B cell (primary cell): Measurements from ENCODE around the gene TEDC1. TPM values are rescaled to one million over a fixed set of nuclear protein-coding genes. Genes with fewer than 3 reads are reported as not detected.
A peak's percentile ranks its signal among the peaks of the same experiment; 100 is the strongest.

Experiments used
- ATAC-seq: fragments of 200-7000 bp; cut with Tn5 transposase; one replicate; pipeline ENCODE4 v1.10.0; 2021; ENCODE audit warnings: low read depth, mild to moderate bottlenecking, moderate number of reproducible peaks, moderate library complexity
- CTCF ChIA-PET: fragments of 350-600 bp; sonication (Branson Sonifier 250); formaldehyde crosslinking; loops from one replicate; lab custom pipeline; 2021; ENCODE audit warnings: antibody characterized with exemption, inconsistent platforms; lab: Charles Lee
- POLR2A ChIA-PET: fragments of 350-600 bp; sonication (Branson Sonifier 250); formaldehyde crosslinking; loops from one replicate; lab custom pipeline; 2021; ENCODE audit warnings: antibody characterized with exemption; lab: Charles Lee
- DNase-seq: peaks from one replicate; pipeline ENCODE4 v3.0.0; 2013
- H2AFZ ChIP-seq: 2 replicates; pipeline ENCODE4 v1.6.1; 2012; ENCODE audit warnings: mild to moderate bottlenecking, low read depth, low read length; ENCODE audit not compliant: insufficient read depth, poor library complexity, severe bottlenecking
- H3K27ac ChIP-seq, 2 donors: 1 replicate in 1 of 2; 2 replicates in 1 of 2; pipeline ENCODE4 v1.5.1; 2012 to 2013; ENCODE audit warnings: low read length in 2 of 2, mild to moderate bottlenecking in 2 of 2, moderate library complexity in 1 of 2
- H3K27me3 ChIP-seq, 4 experiments: fragments of 200-600 bp in 1 of 4; sonication (generic) in 1 of 4; replicated peaks in 1 of 4; 1 replicate in 2 of 4; 2 replicates in 2 of 4; pipeline versions ENCODE4 v1.6.1 to v1.7.0; 2013 to 2016; ENCODE audit warnings: low read length in 3 of 4, mild to moderate bottlenecking in 2 of 4, mixed read lengths in 1 of 4, moderate library complexity in 1 of 4; ENCODE audit not compliant: insufficient read depth in 4 of 4, control insufficient read depth in 3 of 4; ENCODE audit errors: control extremely low read depth in 1 of 4
- H3K36me3 ChIP-seq, 2 experiments: replicated peaks in 1 of 2; 1 replicate in 1 of 2; 2 replicates in 1 of 2; pipeline versions ENCODE4 v1.6.1 to v1.7.1; 2013; ENCODE audit warnings: low read length in 1 of 2; ENCODE audit not compliant: insufficient read depth in 2 of 2, control insufficient read depth in 1 of 2; ENCODE audit errors: control extremely low read depth in 1 of 2, extremely low read depth in 1 of 2
- H3K4me1 ChIP-seq, 2 donors: fragments of 200-600 bp in 1 of 2; sonication (generic) in 1 of 2; 1 replicate in 1 of 2; 2 replicates in 1 of 2; pipeline versions ENCODE4 v1.5.1 to v1.6.1; 2013 to 2017; ENCODE audit warnings: low read length in 2 of 2; ENCODE audit not compliant: control insufficient read depth in 2 of 2, insufficient read depth in 2 of 2
- H3K4me2 ChIP-seq: replicated peaks from 2 replicates; pipeline ENCODE3; 2012; ENCODE audit warnings: mild to moderate bottlenecking, low read depth, low read length; ENCODE audit not compliant: poor library complexity, severe bottlenecking
- H3K4me3 ChIP-seq, 5 experiments: fragments of 200-600 bp in 1 of 5; sonication (generic) in 1 of 5; 1 replicate in 3 of 5; 2 replicates in 2 of 5; pipeline versions ENCODE4 v1.5.1 to v1.7.0; 2011 to 2016; ENCODE audit warnings: low read length in 4 of 5, mild to moderate bottlenecking in 4 of 5, low read depth in 2 of 5, control low read depth in 1 of 5, moderate library complexity in 1 of 5; ENCODE audit not compliant: insufficient read depth in 1 of 5; ENCODE audit errors: control extremely low read depth in 1 of 5, extremely low read depth in 1 of 5
- H3K79me2 ChIP-seq: fragments of 200-600 bp; sonication (generic); one replicate; pipeline ENCODE4 v1.6.0; 2016; ENCODE audit warnings: low read length; ENCODE audit not compliant: control insufficient read depth, insufficient read depth
- H3K9ac ChIP-seq: fragments of 200-600 bp; sonication (generic); 2 replicates; pipeline ENCODE4 v1.6.1; 2017; ENCODE audit warnings: mild to moderate bottlenecking, low read length, moderate library complexity
- H3K9me3 ChIP-seq, 3 donors: one replicate each; pipeline versions ENCODE4 v1.6.1 to v1.7.1; 2013; ENCODE audit warnings: low read length in 2 of 3; ENCODE audit not compliant: control insufficient read depth in 2 of 3, insufficient read depth in 1 of 3; ENCODE audit errors: control extremely low read depth in 1 of 3
- H4K20me1 ChIP-seq: 2 replicates; pipeline ENCODE4 v1.6.0; 2012; ENCODE audit warnings: mild to moderate bottlenecking, low read length; ENCODE audit not compliant: insufficient read depth, control insufficient read depth, poor library complexity, severe bottlenecking
- H3K27ac Mint-ChIP-seq: one replicate; pipeline ENCODE4 v1.8.0; 2021; ENCODE audit warnings: mixed read lengths
- H3K27me3 Mint-ChIP-seq: one replicate; pipeline ENCODE4 v1.8.0; 2021; ENCODE audit warnings: mixed read lengths
- H3K4me1 Mint-ChIP-seq: one replicate; pipeline ENCODE4 v1.8.0; 2021; ENCODE audit warnings: mixed read lengths
- H3K4me3 Mint-ChIP-seq: one replicate; pipeline ENCODE4 v1.8.0; 2021; ENCODE audit warnings: mixed read lengths
- H3K9me3 Mint-ChIP-seq: one replicate; pipeline ENCODE4 v1.8.0; 2022; ENCODE audit warnings: mixed read lengths; ENCODE audit not compliant: insufficient read depth
- EZH2 ChIP-seq: IDR thresholded peaks from 2 replicates; pipeline ENCODE4 v1.6.1; 2012; ENCODE audit warnings: borderline replicate concordance, low read depth, mild to moderate bottlenecking, moderate library complexity, low read length; ENCODE audit not compliant: insufficient read depth, poor library complexity, severe bottlenecking
- WGBS: methylation state at CpG from one replicate; pipeline ENCODE4 v1.1.5; 2013; ENCODE audit warnings: missing lambda C conversion rate; ENCODE audit not compliant: insufficient coverage; 5-methylcytosine and 5-hydroxymethylcytosine counted together
- intact Hi-C: fragments of 100-400 bp; cut with micrococcal nuclease; formaldehyde crosslinking; loops from one replicate; pipeline ENCODE4 v1.10.0; 2022
- polyA plus RNA-seq: library from polyadenylated mRNA; depleted of rRNA; stranded (reverse); fragments of >200 nt; gene quantifications from 2 replicates; pipeline ENCODE4 v1.2.3, GENCODE V29; 2012
- total RNA-seq, 2 donors: library from RNA; stranded (reverse); fragments of 120-200 nt in 1 of 2; gene quantifications; 1 replicate in 1 of 2; 2 replicates in 1 of 2; pipeline versions ENCODE4 v1.2.3 to v1.2.4, GENCODE V29; 2013 to 2022
- TF ChIP-seq, protein P1 (sequence below): fragments of 200-600 bp; IDR thresholded peaks from one replicate; pipeline ENCODE4 v1.8.0; 2022; ENCODE audit warnings: antibody characterized with exemption, mild to moderate bottlenecking

The TEDC1 gene
- total and polyA plus RNA-seq, 2 donors (not counting 1 experiment from before 2014, with no cell fraction given): 19.7 to 22.2 TPM

DNA sequence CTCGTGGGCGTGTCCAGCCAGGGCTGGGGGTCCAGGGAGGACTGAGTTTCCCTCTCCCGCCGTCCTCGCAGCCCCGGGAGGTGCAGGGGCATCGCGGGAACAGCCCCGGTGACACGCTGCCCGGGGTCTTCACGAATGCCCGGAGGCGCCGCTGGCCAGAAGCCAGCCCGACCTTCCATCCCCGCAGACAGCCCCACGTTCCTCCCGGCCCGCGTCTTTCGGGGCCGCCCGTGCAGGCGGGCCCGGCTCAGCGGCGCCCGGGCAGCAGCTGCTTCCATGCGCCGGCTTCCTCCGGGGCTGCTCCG, 827 bp upstream of the TEDC1 start:
- CTCF ChIA-PET: interaction anchor here (0.8 to 4.5 kb wide), 28 partner anchors 11 to 888 kb away, joined by 3 to 121 read pairs (median 6); partner anchors contain the start of genes BRF1 and TEX22
- Mint-ChIP-seq H3K4me3 (peak overlapping the region; percentile 90), H3K27ac (no peak overlapping the region), H3K4me1 (peaks cover 38% of the 10 kb centered on the region), H3K9me3 (no peaks in the 10 kb centered on the region), H3K27me3 (no peaks in the 10 kb centered on the region)
- Histone ChIP-seq H3K27ac (peak overlapping the region; percentile 95 to 96), H3K9ac (peak overlapping the region; percentile 72), H3K4me3 (peak overlapping the region in 4 of 5 experiments; percentile 65 to 88 (median 70)), H3K27me3 (no peaks in the 10 kb centered on the region), H3K36me3 (peaks cover 0 to 9% of the 10 kb centered on the region in 2 experiments), H3K4me1 (peaks cover 33 to 54% of the 10 kb centered on the region in 2 donors), H2AFZ (peak overlapping the region; percentile 63), H4K20me1 (peaks cover 26% of the 10 kb centered on the region), H3K9me3 (no peaks in the 10 kb centered on the region), H3K79me2 (peaks cover 9% of the 10 kb centered on the region), H3K4me2 (peak overlapping the region; percentile 100)
- POLR2A ChIA-PET: interaction anchor here (0.9 to 2.2 kb wide), 11 partner anchors 9 to 242 kb away, joined by 3 to 39 read pairs (median 4); partner anchors contain the start of gene BTBD6
- intact Hi-C loops: loop anchor here (1.0 to 5.0 kb wide), 7 partner anchors 9 to 398 kb away; partner anchors contain the start of genes BRF1, CRIP2 and TEX22
- ATAC-seq (no peak), DNase-seq (no peak)
- no peak for TF ChIP-seq EZH2
- TF ChIP-seq, protein P1, sequence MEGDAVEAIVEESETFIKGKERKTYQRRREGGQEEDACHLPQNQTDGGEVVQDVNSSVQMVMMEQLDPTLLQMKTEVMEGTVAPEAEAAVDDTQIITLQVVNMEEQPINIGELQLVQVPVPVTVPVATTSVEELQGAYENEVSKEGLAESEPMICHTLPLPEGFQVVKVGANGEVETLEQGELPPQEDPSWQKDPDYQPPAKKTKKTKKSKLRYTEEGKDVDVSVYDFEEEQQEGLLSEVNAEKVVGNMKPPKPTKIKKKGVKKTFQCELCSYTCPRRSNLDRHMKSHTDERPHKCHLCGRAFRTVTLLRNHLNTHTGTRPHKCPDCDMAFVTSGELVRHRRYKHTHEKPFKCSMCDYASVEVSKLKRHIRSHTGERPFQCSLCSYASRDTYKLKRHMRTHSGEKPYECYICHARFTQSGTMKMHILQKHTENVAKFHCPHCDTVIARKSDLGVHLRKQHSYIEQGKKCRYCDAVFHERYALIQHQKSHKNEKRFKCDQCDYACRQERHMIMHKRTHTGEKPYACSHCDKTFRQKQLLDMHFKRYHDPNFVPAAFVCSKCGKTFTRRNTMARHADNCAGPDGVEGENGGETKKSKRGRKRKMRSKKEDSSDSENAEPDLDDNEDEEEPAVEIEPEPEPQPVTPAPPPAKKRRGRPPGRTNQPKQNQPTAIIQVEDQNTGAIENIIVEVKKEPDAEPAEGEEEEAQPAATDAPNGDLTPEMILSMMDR: no peak
- WGBS: under 1% methylated on average over 33 of the region's 33 CpGs

DNA sequence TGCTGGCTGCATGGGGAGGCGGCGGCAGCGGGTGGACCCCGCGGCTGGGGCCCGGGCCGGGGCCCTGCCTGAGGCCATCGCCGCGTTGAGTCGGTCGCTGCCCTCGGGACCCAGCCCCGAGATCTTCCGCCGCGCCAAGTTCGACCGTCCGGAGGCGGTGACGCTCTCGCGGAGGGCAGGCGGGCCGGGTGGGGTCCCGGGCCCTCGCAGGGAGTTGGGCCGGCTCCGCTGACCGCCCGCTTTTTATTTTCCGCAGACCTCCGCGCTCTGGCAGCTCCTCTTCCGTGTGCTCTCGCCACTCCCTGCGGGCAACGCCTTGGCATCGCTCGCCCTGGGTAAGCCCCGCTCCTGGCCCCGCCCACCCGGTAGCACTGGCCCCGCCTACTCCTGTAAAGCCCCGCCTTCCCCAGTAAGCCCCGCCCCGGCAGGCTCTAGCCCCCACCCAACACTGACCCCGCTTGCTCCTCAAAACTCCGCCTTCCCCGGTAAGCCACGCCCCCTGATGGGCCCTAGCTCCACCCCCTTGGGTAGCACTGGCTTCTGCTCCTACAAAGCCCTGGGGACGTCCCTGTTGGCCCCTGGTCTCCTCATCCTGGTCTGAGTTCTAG, 424 bp downstream of the TEDC1 start:
- intact Hi-C loops: loop anchor here (1.0 to 5.0 kb wide), 7 partner anchors 17 to 399 kb away; partner anchors contain the start of genes CRIP2 and PACS2
- H3K9me3 Mint-ChIP-seq: no peaks in the 10 kb centered on the region
- ATAC-seq (peak; percentile 9), DNase-seq (peak; percentile 88)
- H3K4me1 ChIP-seq: peaks cover 29 to 42% of the 10 kb centered on the region in 2 donors
- H3K27ac Mint-ChIP-seq: peak overlapping the region; percentile 97
- H3K27me3 Mint-ChIP-seq: no peaks in the 10 kb centered on the region
- no peaks in the 10 kb centered on the region for H3K9me3 ChIP-seq
- no peaks in the 10 kb centered on the region for H3K27me3 ChIP-seq
- ChIA-PET CTCF (interaction anchor here (0.6 to 4.5 kb wide), 6 partner anchors 9 to 121 kb away, joined by 3 to 121 read pairs (median 7); no protein-coding TSS in a partner anchor), POLR2A (interaction anchor here (0.6 to 1.0 kb wide), 5 partner anchors 8 to 945 kb away, joined by 3 to 12 read pairs (median 4); no protein-coding TSS in a partner anchor)
- TF ChIP-seq EZH2: no peak
- TF ChIP-seq, protein P1: no peak
- H3K4me1 Mint-ChIP-seq: peaks cover 29% of the 10 kb centered on the region
- peaks cover 0 to 9% of the 10 kb centered on the region in 2 experiments for H3K36me3 ChIP-seq
- peaks cover 26% of the 10 kb centered on the region for H4K20me1 ChIP-seq
- H3K4me3 ChIP-seq: peak overlapping the region in 4 of 5 experiments; percentile 61 to 89 (median 70)
- peak overlapping the region; percentile 86 for H3K9ac ChIP-seq
- H3K4me3 Mint-ChIP-seq: peak overlapping the region; percentile 90
- peak overlapping the region; percentile 100 for H3K4me2 ChIP-seq
- peak overlapping the region; percentile 80 to 96 for H3K27ac ChIP-seq
- peak overlapping the region; percentile 72 for H2AFZ ChIP-seq
- under 1% methylated on average over 50 of the region's 53 CpGs for WGBS
- H3K79me2 ChIP-seq: peaks cover 9% of the 10 kb centered on the region
